ENCODE data around the gene SHANK2. TPM values are rescaled to one million over a fixed set of nuclear protein-coding genes. Genes with fewer than 3 reads are reported as not detected.

The SHANK2 gene
- total RNA-seq, 1 donor from 2014 or later, result 10.5 TPM

DNA sequence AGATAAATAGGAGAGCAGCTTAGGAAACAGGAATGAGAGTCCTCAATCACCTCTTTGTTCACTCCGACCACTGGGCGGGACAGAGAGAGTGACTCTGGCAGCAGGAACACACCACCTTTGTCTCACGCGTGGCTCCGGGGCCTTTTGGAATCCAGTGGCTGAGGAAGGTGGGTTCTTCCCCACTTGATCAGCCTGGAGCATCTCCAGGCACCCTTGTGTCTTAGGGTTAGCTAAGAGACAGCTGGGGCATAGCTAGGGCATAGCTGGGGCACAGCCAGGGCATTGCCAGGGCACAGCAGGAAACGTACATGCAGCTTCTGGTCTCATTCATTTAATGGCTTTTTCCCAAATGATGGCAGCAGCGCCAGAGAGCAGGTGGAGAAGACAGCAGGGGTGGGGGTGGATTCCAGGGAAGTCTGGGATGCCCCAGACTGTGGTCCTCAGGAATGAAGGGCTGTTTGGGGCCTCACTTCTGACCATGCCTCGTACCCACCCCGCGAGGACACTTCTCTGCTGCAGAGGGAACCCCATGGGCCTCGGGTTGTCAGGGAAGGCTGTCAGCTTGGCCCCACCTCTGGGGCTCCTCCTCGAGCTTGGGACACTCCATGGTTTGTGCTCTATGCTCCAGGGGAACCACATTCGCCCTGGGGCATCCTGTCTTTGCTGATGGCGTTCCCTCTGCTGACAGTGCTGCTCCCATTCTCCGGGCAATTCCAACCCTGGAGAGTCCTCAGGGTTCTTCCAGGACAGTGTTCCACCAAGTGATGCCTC is 30.4 kb upstream of the SHANK2 start:
- Mint-ChIP-seq H3K27me3 (ENCODE audit: unreplicated experiment) (peaks cover 2% of the 10 kb centered on the region), H3K9me3 (ENCODE audit: unreplicated experiment) (no peaks in the 10 kb centered on the region), H3K4me1 (ENCODE audit: unreplicated experiment) (peaks cover 2% of the 10 kb centered on the region), H3K4me3 (ENCODE audit: unreplicated experiment) (no peak overlapping the region), H3K27ac (ENCODE audit: unreplicated experiment) (no peak overlapping the region), H3K36me3 (ENCODE audit: low read depth, unreplicated experiment) (no peaks in the 10 kb centered on the region)
- TF ChIP-seq, protein P1, sequence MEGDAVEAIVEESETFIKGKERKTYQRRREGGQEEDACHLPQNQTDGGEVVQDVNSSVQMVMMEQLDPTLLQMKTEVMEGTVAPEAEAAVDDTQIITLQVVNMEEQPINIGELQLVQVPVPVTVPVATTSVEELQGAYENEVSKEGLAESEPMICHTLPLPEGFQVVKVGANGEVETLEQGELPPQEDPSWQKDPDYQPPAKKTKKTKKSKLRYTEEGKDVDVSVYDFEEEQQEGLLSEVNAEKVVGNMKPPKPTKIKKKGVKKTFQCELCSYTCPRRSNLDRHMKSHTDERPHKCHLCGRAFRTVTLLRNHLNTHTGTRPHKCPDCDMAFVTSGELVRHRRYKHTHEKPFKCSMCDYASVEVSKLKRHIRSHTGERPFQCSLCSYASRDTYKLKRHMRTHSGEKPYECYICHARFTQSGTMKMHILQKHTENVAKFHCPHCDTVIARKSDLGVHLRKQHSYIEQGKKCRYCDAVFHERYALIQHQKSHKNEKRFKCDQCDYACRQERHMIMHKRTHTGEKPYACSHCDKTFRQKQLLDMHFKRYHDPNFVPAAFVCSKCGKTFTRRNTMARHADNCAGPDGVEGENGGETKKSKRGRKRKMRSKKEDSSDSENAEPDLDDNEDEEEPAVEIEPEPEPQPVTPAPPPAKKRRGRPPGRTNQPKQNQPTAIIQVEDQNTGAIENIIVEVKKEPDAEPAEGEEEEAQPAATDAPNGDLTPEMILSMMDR (IDR thresholded peaks at IDR 0.05; ENCODE audit: unreplicated experiment), result no peak
- no peak for DNase-seq (ENCODE audit: low spot score)

DNA sequence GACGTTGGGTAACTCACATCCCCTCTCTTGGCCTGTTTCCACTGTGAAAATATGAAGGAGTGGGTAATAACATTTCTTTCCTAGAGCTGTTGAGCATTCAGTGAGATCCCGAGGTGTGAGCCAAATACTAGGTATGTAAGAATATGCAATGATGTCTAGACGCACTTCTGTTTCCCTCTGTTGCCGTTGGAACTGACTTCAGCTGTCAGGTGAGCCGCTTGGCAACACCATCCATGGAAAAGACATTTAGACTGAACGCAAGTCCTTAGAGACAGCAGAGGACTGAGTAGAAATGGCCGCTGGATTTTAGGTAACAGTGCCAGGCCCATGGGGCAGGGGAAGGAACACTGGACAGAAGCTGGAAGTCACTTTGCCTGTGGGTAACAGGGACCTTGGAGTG is 29.5 kb upstream of the SHANK2 start:
- DNase-seq (ENCODE audit: low spot score), result no peak
- H3K9me3 Mint-ChIP-seq (ENCODE audit: unreplicated experiment), result no peaks in the 10 kb centered on the region
- TF ChIP-seq, protein P1 (IDR thresholded peaks at IDR 0.05; ENCODE audit: unreplicated experiment), result no peak
- no peak overlapping the region for H3K27ac Mint-ChIP-seq (ENCODE audit: unreplicated experiment)
- peaks cover 3% of the 10 kb centered on the region for H3K27me3 Mint-ChIP-seq (ENCODE audit: unreplicated experiment)
- H3K4me1 Mint-ChIP-seq (ENCODE audit: unreplicated experiment), result peaks cover 2% of the 10 kb centered on the region
- H3K36me3 Mint-ChIP-seq (ENCODE audit: low read depth, unreplicated experiment), result no peaks in the 10 kb centered on the region
- H3K4me3 Mint-ChIP-seq (ENCODE audit: unreplicated experiment), result no peak overlapping the region

DNA sequence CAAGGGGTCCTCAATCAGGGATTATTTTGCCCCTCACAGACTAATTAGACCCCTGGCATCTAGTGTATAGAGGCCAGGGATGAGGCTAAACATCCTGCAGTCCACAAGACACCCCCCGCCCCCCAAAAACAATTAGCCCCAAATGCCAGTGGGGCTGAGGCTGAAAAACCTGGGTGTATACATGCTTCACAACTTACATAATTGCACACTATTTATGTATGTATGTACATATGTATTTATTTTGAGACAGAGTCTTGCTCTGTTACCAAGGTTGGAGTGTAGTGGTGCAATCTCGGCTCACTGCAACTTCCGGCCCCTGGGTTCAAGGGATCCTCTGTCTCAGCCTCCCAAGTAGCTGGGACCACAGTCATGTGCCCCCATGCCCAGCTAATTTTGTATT is 28.8 kb upstream of the SHANK2 start:
- peaks cover 3% of the 10 kb centered on the region for H3K27me3 Mint-ChIP-seq (ENCODE audit: unreplicated experiment)
- TF ChIP-seq, protein P1 (IDR thresholded peaks at IDR 0.05; ENCODE audit: unreplicated experiment), result no peak
- no peaks in the 10 kb centered on the region for H3K36me3 Mint-ChIP-seq (ENCODE audit: low read depth, unreplicated experiment)
- peaks cover 2% of the 10 kb centered on the region for H3K4me1 Mint-ChIP-seq (ENCODE audit: unreplicated experiment)
- no peak overlapping the region for H3K27ac Mint-ChIP-seq (ENCODE audit: unreplicated experiment)
- no peak overlapping the region for H3K4me3 Mint-ChIP-seq (ENCODE audit: unreplicated experiment)
- DNase-seq (ENCODE audit: low spot score), result no peak
- no peaks in the 10 kb centered on the region for H3K9me3 Mint-ChIP-seq (ENCODE audit: unreplicated experiment)

DNA sequence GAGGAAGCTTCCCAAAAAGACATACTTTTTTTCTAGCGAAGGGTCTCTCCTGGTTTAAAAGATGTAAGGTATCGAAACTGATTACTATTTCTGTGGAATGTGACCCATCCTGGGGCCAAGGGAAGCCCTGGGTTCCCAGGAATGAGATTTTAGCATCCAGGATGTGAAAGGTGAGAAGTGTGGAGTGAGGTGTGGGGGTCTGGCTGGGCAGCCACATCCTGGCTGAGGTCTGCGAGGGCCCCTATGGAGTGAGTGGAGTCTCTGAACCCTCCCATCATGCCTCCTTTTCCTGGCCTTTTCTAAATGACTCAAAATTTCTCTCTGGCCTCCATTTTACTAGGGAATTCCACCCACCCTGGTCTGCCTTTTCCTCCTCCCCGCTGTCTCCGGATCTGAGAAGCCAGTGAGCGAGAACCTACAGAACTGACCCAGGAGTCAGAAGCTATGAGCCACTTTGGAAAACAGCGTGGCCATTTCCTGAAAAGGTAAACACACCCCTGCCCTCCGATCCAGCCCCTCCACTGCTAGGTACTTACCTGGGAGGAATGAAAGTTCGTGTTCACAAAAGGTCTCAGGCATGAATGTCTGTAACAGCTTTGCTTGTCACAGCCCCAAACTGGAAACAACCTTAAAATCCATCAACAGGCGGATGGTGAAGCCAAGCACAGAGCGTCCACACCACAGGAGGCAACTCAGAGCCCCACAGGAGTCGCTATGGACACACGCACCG is 27.7 kb upstream of the SHANK2 start:
- Mint-ChIP-seq H3K27me3 (ENCODE audit: unreplicated experiment) (peaks cover 1% of the 10 kb centered on the region), H3K4me1 (ENCODE audit: unreplicated experiment) (peaks cover 2% of the 10 kb centered on the region), H3K4me3 (ENCODE audit: unreplicated experiment) (no peak overlapping the region), H3K36me3 (ENCODE audit: low read depth, unreplicated experiment) (no peaks in the 10 kb centered on the region), H3K9me3 (ENCODE audit: unreplicated experiment) (no peaks in the 10 kb centered on the region), H3K27ac (ENCODE audit: unreplicated experiment) (no peak overlapping the region)
- no peak for DNase-seq (ENCODE audit: low spot score)
- TF ChIP-seq, protein P1 (IDR thresholded peaks at IDR 0.05; ENCODE audit: unreplicated experiment), result no peak

DNA sequence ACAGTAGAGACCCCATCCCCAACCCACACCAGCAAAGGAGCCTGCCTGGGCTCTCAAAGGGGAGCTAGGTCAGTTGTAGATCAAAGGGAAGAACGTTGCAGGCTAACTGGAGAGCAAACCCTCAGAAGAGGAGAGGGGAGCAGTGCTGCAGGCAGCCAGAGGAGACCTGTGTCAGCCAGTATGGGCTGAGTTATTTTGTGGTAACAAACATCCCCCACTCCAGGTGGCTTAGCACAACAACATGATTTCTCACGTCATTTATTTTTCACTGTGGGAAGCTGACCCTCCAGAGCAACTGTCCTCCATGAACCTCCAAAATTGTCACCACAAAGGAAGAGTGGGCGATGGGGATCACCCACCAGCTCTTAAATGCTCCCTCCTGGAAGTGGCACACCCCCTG is 19.8 kb upstream of the SHANK2 start:
- no peak for DNase-seq (ENCODE audit: low spot score)
- Mint-ChIP-seq H3K4me1 (ENCODE audit: unreplicated experiment) (no peaks in the 10 kb centered on the region), H3K27ac (ENCODE audit: unreplicated experiment) (no peak overlapping the region), H3K36me3 (ENCODE audit: low read depth, unreplicated experiment) (no peaks in the 10 kb centered on the region), H3K4me3 (ENCODE audit: unreplicated experiment) (no peak overlapping the region), H3K9me3 (ENCODE audit: unreplicated experiment) (no peaks in the 10 kb centered on the region), H3K27me3 (ENCODE audit: unreplicated experiment) (peaks cover 2% of the 10 kb centered on the region)
- TF ChIP-seq, protein P1 (IDR thresholded peaks at IDR 0.05; ENCODE audit: unreplicated experiment), result no peak

Data from endothelial cell (in vitro differentiated cells).